Immature natural killer cell (primary cell): ENCODE results near the gene MVD. TPM values are rescaled to one million over a fixed set of nuclear protein-coding genes. Genes with fewer than 3 reads are reported as not detected.

ENCODE experiments used
- DNase-seq, 3 donors: peaks; one replicate each; pipeline ENCODE4 v3.0.0; 2022; ENCODE audit warnings: mixed read lengths in 1 of 3
- H3K27ac Mint-ChIP-seq, 6 donors: one replicate each; pipeline ENCODE4 v1.8.0; 2020; ENCODE audit warnings: mixed read lengths in 6 of 6, mild to moderate bottlenecking in 5 of 6, inconsistent platforms in 4 of 6, moderate library complexity in 3 of 6
- H3K27me3 Mint-ChIP-seq, 3 donors: one replicate each; pipeline ENCODE4 v1.8.0; 2020 to 2021; ENCODE audit warnings: low read depth in 3 of 3, mild to moderate bottlenecking in 3 of 3, mixed read lengths in 3 of 3, moderate library complexity in 3 of 3, inconsistent platforms in 1 of 3
- H3K36me3 Mint-ChIP-seq, 3 donors: one replicate each; pipeline ENCODE4 v1.8.0; 2020; ENCODE audit warnings: mixed read lengths in 3 of 3, inconsistent platforms in 2 of 3, mild to moderate bottlenecking in 2 of 3
- H3K4me1 Mint-ChIP-seq, 2 donors: one replicate each; pipeline ENCODE4 v1.8.0; 2020; ENCODE audit warnings: inconsistent platforms in 2 of 2, mild to moderate bottlenecking in 2 of 2, mixed read lengths in 2 of 2, moderate library complexity in 1 of 2
- H3K4me3 Mint-ChIP-seq, 5 donors: one replicate each; pipeline ENCODE4 v1.8.0; 2020; ENCODE audit warnings: mild to moderate bottlenecking in 5 of 5, mixed read lengths in 5 of 5, inconsistent platforms in 3 of 5, moderate library complexity in 3 of 5
- H3K9me3 Mint-ChIP-seq, 6 donors: one replicate each; pipeline ENCODE4 v1.8.0; 2020; ENCODE audit warnings: mild to moderate bottlenecking in 6 of 6, mixed read lengths in 6 of 6, inconsistent platforms in 4 of 6, moderate library complexity in 3 of 6
- polyA plus RNA-seq, 3 donors: library from polyadenylated mRNA; unstranded; fragments of 300-500 nt; fragmentation: Illumina TruSeq; gene quantifications; one replicate each; pipeline ENCODE4 v1.2.3, GENCODE V29; 2021

MVD gene
- polyA plus RNA-seq, 3 donors from 2014 or later, result 79.4 to 96.6 (median 87.6) TPM

GRCh38 chr16:88701581-88702370, 38.9 kb upstream of the MVD start:
- peak overlapping the region; percentile 81 to 96 (median 89) for H3K4me3 Mint-ChIP-seq
- peak overlapping the region; percentile 92 to 99 (median 95) for H3K27ac Mint-ChIP-seq
- no peaks in the 10 kb centered on the region for H3K9me3 Mint-ChIP-seq
- peak in 2 of 3 donors; percentile 27 to 30 for DNase-seq
- H3K27me3 Mint-ChIP-seq, result peaks cover 23 to 57% (median 33%) of the 10 kb centered on the region in 3 donors
- H3K4me1 Mint-ChIP-seq, result peaks cover 66 to 67% of the 10 kb centered on the region in 2 donors
- peaks cover 0 to 4% (median 3%) of the 10 kb centered on the region in 3 donors for H3K36me3 Mint-ChIP-seq

DNA sequence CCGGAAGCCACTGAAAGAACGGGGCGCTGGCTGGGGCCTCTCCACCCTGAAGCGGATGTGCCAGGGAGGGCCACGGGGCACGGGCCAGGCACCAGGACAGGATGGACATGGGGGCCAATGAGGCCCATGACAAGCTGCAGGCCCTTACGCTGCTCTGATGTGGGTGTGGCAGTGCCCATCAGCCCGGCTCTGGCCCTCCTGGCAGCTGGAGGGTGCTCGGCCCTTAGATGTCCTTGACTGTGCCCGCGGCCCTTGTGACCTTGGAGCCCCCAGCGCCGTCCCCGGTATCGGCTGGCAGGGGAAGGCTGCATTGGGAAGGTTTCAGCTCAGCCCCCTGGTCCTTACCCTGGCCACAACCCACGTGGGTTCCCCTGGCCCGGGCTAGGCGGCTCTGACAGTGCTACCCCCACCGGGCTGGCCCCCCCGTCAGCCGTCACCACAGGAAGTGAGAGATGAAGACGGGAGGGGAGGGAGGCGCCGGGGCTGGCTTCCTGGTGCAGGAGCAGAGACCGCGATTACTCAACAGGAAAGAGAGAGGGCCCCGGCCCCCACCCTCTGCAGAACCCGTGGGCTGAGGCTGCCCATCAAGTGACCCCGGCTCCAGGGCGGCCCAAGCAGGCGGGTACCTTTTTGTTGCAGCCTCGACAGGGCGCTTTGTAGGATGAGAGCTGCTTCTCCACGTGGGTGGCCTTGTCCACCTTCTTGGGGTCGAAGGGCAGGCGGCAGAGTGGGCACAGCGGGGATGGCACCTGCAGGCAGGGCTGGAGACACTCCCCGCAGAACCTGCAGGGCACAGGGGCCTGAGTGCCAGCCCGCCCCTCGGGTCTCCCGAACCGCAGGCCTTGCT, 38.0 kb upstream of the MVD start:
- peaks cover 0 to 4% (median 3%) of the 10 kb centered on the region in 3 donors for H3K36me3 Mint-ChIP-seq
- no peaks in the 10 kb centered on the region for H3K9me3 Mint-ChIP-seq
- H3K4me1 Mint-ChIP-seq, result peaks cover 64 to 67% of the 10 kb centered on the region in 2 donors
- peak overlapping the region; percentile 92 to 99 (median 95) for H3K27ac Mint-ChIP-seq
- peaks cover 23 to 57% (median 33%) of the 10 kb centered on the region in 3 donors for H3K27me3 Mint-ChIP-seq
- DNase-seq, result peak; percentile 98 to 99 (median 98)
- peak overlapping the region; percentile 81 to 96 (median 89) for H3K4me3 Mint-ChIP-seq

DNA sequence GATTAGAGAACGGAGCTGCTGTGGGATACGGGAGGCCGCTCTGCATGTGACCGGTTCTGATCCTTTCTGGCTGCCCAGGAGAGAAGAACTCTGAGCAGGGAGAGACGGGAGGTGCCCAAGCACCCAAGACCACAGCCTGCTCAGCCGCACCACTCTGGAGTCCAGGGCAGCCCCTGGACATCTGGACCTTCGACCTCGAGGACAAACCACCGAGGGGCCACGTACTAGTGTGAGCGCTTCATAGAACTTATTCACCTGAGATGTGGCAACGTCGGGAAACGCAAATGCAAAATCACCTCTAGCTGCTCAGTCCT, 37.4 kb upstream of the MVD start:
- DNase-seq, result no peak
- peak overlapping the region; percentile 81 to 96 (median 89) for H3K4me3 Mint-ChIP-seq
- H3K36me3 Mint-ChIP-seq, result peaks cover 0 to 4% (median 3%) of the 10 kb centered on the region in 3 donors
- peaks cover 19 to 53% (median 30%) of the 10 kb centered on the region in 3 donors for H3K27me3 Mint-ChIP-seq
- H3K9me3 Mint-ChIP-seq, result no peaks in the 10 kb centered on the region
- peaks cover 61 to 64% of the 10 kb centered on the region in 2 donors for H3K4me1 Mint-ChIP-seq
- peak overlapping the region; percentile 92 to 99 (median 95) for H3K27ac Mint-ChIP-seq

DNA sequence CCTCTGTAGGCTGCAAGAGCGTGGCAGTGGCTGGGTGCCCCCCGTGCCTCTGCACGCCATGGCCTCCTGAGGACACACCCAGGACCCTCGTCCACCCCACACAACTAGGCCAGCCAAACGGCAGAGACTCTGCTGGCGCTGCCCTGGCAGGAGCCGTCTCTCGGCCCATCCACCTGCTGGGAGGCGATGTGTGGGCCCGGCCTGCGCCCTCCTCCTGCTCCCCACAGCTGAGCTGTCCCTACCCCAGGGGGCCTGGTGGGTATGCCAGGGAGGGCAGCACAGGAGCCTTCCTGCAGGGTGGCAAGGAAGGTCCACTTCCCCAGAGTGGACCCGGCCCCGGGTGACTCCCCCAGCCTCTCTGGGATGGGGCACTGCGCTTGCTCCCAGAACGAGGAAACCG, 36.3 kb upstream of the MVD start:
- Mint-ChIP-seq H3K27ac (peak overlapping the region in 2 of 6 donors; percentile 45 to 95), H3K27me3 (peaks cover 14 to 46% (median 26%) of the 10 kb centered on the region in 3 donors), H3K4me3 (peak overlapping the region in 2 of 5 donors; percentile 89 to 96), H3K9me3 (no peaks in the 10 kb centered on the region), H3K4me1 (peaks cover 53 to 54% of the 10 kb centered on the region in 2 donors), H3K36me3 (peaks cover 0 to 4% (median 3%) of the 10 kb centered on the region in 3 donors)
- DNase-seq, result no peak

GRCh38 chr16:88698646-88699045, 35.8 kb upstream of the MVD start:
- H3K27me3 Mint-ChIP-seq, result peaks cover 10 to 41% (median 21%) of the 10 kb centered on the region in 3 donors
- H3K4me3 Mint-ChIP-seq, result no peak overlapping the region
- no peaks in the 10 kb centered on the region for H3K9me3 Mint-ChIP-seq
- H3K36me3 Mint-ChIP-seq, result peaks cover 0 to 4% (median 3%) of the 10 kb centered on the region in 3 donors
- peaks cover 47 to 51% of the 10 kb centered on the region in 2 donors for H3K4me1 Mint-ChIP-seq
- no peak for DNase-seq
- H3K27ac Mint-ChIP-seq, result peak overlapping the region in 1 of 6 donors; percentile 72

- no peak for DNase-seq
- Mint-ChIP-seq H3K9me3 (no peaks in the 10 kb centered on the region), H3K4me1 (peaks cover 42 to 45% of the 10 kb centered on the region in 2 donors), H3K4me3 (no peak overlapping the region), H3K36me3 (peaks cover 0 to 4% (median 3%) of the 10 kb centered on the region in 3 donors), H3K27me3 (peaks cover 12 to 34% (median 15%) of the 10 kb centered on the region in 3 donors), H3K27ac (peak overlapping the region in 5 of 6 donors; percentile 34 to 72 (median 50))
These were observed 35.1 kb upstream of the MVD start for GRCh38 chr16:88697831-88698615.

GRCh38 chr16:88697116-88697830, 34.4 kb upstream of the MVD start:
- Mint-ChIP-seq H3K27ac (peak overlapping the region in 5 of 6 donors; percentile 34 to 79 (median 50)), H3K9me3 (no peaks in the 10 kb centered on the region), H3K4me1 (peaks cover 42 to 45% of the 10 kb centered on the region in 2 donors), H3K36me3 (no peaks in the 10 kb centered on the region), H3K4me3 (no peak overlapping the region), H3K27me3 (peaks cover 10 to 28% (median 12%) of the 10 kb centered on the region in 3 donors)
- DNase-seq, result no peak

DNA sequence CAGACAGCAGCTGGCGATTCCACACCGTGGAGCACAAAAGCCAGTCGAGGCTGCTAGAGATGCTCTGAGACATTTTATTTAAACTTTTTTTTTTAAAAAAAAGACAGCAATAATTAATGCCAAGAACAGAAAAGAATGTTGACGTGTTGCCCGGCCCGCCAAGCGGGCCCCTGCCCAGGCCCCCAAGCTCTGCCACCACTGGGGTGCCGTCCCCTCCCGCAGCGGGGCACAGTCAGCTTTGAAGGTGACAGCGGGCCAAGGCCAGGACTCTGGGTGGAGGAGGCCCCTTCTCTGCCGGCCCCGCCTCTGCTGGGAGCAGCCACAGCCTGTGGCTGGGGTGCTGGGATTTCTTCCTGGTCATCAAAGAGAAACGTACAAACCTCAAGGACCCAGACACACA, 33.5 kb upstream of the MVD start:
- Mint-ChIP-seq H3K9me3 (no peaks in the 10 kb centered on the region), H3K27ac (peak overlapping the region in 3 of 6 donors; percentile 28 to 79 (median 46)), H3K27me3 (peaks cover 9 to 20% (median 10%) of the 10 kb centered on the region in 3 donors), H3K36me3 (no peaks in the 10 kb centered on the region), H3K4me1 (peaks cover 42 to 45% of the 10 kb centered on the region in 2 donors), H3K4me3 (no peak overlapping the region)
- DNase-seq, result no peak

GRCh38 chr16:88695753-88696152, 32.9 kb upstream of the MVD start:
- H3K27me3 Mint-ChIP-seq, result peaks cover 4 to 14% (median 6%) of the 10 kb centered on the region in 3 donors
- DNase-seq, result no peak
- peaks cover 0 to 1% (median 0%) of the 10 kb centered on the region in 6 donors for H3K9me3 Mint-ChIP-seq
- peak overlapping the region in 4 of 6 donors; percentile 17 to 65 (median 40) for H3K27ac Mint-ChIP-seq
- H3K36me3 Mint-ChIP-seq, result no peaks in the 10 kb centered on the region
- H3K4me3 Mint-ChIP-seq, result no peak overlapping the region
- peaks cover 40 to 45% of the 10 kb centered on the region in 2 donors for H3K4me1 Mint-ChIP-seq

DNA sequence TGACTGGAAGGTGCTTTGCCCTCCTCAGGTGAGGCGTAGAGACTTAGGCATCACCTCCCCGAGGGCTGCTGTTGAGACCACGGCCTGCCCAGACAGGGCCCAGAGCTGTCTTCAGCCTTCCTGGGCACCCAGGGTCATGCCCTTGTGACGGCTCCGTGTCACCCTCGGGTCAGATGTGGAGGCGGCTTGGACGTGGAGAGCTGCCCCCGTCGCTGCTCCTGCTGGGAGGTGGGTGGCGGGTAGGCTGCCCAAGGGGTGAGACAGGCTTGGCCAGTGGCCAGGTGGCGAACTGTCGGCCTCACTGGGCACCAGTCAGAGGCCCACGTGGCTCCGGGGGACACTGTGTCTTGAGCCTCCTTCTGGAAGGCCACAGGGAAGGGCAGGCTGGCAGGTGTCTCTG, 32.3 kb upstream of the MVD start:
- H3K9me3 Mint-ChIP-seq, result peaks cover 0 to 2% (median 0%) of the 10 kb centered on the region in 6 donors
- peak overlapping the region in 3 of 6 donors; percentile 17 to 65 (median 20) for H3K27ac Mint-ChIP-seq
- H3K4me1 Mint-ChIP-seq, result peaks cover 40 to 46% of the 10 kb centered on the region in 2 donors
- peaks cover 3 to 12% (median 3%) of the 10 kb centered on the region in 3 donors for H3K27me3 Mint-ChIP-seq
- no peak overlapping the region for H3K4me3 Mint-ChIP-seq
- no peaks in the 10 kb centered on the region for H3K36me3 Mint-ChIP-seq
- DNase-seq, result no peak

GRCh38 chr16:88694221-88695087, 31.6 kb upstream of the MVD start:
- DNase-seq, result no peak
- H3K4me1 Mint-ChIP-seq, result peaks cover 34 to 42% of the 10 kb centered on the region in 2 donors
- H3K27me3 Mint-ChIP-seq, result peaks cover 3 to 9% (median 3%) of the 10 kb centered on the region in 3 donors
- H3K27ac Mint-ChIP-seq, result peak overlapping the region in 5 of 6 donors; percentile 36 to 72 (median 46)
- H3K9me3 Mint-ChIP-seq, result peaks cover 0 to 2% (median 0%) of the 10 kb centered on the region in 6 donors
- H3K36me3 Mint-ChIP-seq, result no peaks in the 10 kb centered on the region
- H3K4me3 Mint-ChIP-seq, result no peak overlapping the region
